GM18858 (cell line): ENCODE results near the gene ZBTB7A.
"Not testable (repeated sequence)": the region's sequence is repeated elsewhere in the genome, so short reads cannot be mapped to it uniquely, and the experiment has no call there.

ENCODE experiments used
- ATAC-seq: cut with Tn5 transposase; IDR thresholded peaks from one replicate; pipeline ENCODE4 v1.9.1; 2021; ENCODE audit not compliant: unreplicated experiment

The ZBTB7A gene

DNA sequence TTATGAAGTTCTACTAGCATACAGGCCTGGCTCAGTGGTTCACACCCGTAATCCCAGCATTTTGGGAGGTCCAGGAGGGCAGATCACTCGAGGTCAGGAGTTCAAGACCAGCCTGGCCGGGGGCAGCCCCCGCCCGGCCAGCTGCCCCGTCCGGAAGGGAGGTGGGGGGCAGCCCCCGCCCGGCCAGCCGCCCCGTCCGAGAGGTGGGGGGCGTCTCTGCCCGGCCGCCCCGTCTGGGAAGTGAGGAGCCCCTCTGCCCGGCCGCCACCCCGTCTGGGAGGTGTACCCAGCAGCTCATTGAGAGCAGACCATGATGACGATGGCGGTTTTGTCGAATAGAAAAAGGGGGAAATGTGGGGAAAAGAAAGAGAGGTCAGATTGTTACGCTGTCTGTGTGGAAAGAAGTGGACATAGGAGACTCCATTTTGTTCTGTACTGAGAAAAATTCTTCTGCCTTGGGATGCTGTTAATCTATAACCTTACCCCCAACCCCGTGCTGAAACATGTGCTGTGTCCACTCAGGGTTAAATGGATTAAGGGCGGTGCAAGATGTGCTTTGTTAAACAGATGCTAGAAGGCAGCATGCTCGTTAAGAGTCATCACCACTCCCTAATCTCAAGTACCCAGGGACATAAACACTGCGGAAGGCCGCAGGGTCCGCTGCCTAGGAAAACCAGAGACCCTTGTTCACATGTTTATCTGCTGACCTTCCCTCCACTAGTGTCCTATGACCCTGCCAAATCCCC is 67.9 kb downstream of the ZBTB7A start:
- not testable (repeated sequence) for ATAC-seq

GRCh38 chr19:3995607-3996006 is 71.1 kb downstream of the ZBTB7A start:
- no peak for ATAC-seq
